ENCODE data around the gene MOB2. TPM values are rescaled to one million over a fixed set of nuclear protein-coding genes. Genes with fewer than 3 reads are reported as not detected.

Gene MOB2
- total and polyA plus RNA-seq, 4 donors = 8.3 to 18.5 (median 14.8) TPM

- H3K27ac ChIP-seq (ENCODE audit: low read depth in 1 of 2, low read length in 2 of 2) = no peak overlapping the region
Observed at GRCh38 chr11:1531449-1532013, 45.0 kb upstream of the MOB2 start.

More at GRCh38 chr11:1531449-1532013, 45.0 kb upstream of the MOB2 start:
- Histone ChIP-seq H3K9ac (ENCODE audit: low read depth in 1 of 2, low read length in 2 of 2) (no peak overlapping the region), H3K4me3 (ENCODE audit: low read depth in 1 of 3, low read length in 3 of 3) (no peak overlapping the region), H3K27me3 (ENCODE audit: control insufficient read depth in 4 of 4, insufficient read depth in 4 of 4, low read length in 3 of 4) (no peaks in the 10 kb centered on the region), H3K9me3 (ENCODE audit: control insufficient read depth in 4 of 4, low read length in 3 of 4) (no peaks in the 10 kb centered on the region), H3K4me1 (ENCODE audit: control insufficient read depth in 4 of 4, insufficient read depth in 4 of 4, low read length in 3 of 4) (peaks cover 0 to 5% (median 0%) of the 10 kb centered on the region in 4 donors), H3K36me3 (ENCODE audit: control insufficient read depth in 4 of 4, insufficient read depth in 3 of 4, low read depth in 1 of 4, low read length in 3 of 4) (peaks cover 0 to 10% (median 2%) of the 10 kb centered on the region in 4 donors)
- TF ChIP-seq, protein P1, sequence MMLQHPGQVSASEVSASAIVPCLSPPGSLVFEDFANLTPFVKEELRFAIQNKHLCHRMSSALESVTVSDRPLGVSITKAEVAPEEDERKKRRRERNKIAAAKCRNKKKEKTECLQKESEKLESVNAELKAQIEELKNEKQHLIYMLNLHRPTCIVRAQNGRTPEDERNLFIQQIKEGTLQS (IDR thresholded peaks at IDR 0.05) = no peak
- TF ChIP-seq YY1 (IDR thresholded peaks at IDR 0.05) (no peak), TAF1 (conservative IDR thresholded peaks at IDR 0.05) (no peak), FOXA2 (IDR thresholded peaks at IDR 0.05) (no peak), EGR1 (IDR thresholded peaks at IDR 0.05; ENCODE audit: low read depth in 2 of 2) (no peak), ZBTB33 (IDR thresholded peaks at IDR 0.05) (no peak), CTCF (IDR thresholded peaks at IDR 0.05; ENCODE audit: low read depth, low read length, missing input control) (no peak), GABPA (IDR thresholded peaks at IDR 0.05 in 1 of 2, conservative IDR thresholded peaks at IDR 0.05 in 1 of 2) (no peak), HNF4G (IDR thresholded peaks at IDR 0.05) (no peak), RXRA (IDR thresholded peaks at IDR 0.05) (no peak), MAX (IDR thresholded peaks at IDR 0.05) (no peak), NR2F2 (IDR thresholded peaks at IDR 0.05) (no peak)
- TF ChIP-seq, protein P2, sequence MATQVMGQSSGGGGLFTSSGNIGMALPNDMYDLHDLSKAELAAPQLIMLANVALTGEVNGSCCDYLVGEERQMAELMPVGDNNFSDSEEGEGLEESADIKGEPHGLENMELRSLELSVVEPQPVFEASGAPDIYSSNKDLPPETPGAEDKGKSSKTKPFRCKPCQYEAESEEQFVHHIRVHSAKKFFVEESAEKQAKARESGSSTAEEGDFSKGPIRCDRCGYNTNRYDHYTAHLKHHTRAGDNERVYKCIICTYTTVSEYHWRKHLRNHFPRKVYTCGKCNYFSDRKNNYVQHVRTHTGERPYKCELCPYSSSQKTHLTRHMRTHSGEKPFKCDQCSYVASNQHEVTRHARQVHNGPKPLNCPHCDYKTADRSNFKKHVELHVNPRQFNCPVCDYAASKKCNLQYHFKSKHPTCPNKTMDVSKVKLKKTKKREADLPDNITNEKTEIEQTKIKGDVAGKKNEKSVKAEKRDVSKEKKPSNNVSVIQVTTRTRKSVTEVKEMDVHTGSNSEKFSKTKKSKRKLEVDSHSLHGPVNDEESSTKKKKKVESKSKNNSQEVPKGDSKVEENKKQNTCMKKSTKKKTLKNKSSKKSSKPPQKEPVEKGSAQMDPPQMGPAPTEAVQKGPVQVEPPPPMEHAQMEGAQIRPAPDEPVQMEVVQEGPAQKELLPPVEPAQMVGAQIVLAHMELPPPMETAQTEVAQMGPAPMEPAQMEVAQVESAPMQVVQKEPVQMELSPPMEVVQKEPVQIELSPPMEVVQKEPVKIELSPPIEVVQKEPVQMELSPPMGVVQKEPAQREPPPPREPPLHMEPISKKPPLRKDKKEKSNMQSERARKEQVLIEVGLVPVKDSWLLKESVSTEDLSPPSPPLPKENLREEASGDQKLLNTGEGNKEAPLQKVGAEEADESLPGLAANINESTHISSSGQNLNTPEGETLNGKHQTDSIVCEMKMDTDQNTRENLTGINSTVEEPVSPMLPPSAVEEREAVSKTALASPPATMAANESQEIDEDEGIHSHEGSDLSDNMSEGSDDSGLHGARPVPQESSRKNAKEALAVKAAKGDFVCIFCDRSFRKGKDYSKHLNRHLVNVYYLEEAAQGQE (IDR thresholded peaks at IDR 0.05) = no peak
- DNase-seq (ENCODE audit: low spot score) = no peak
- 91% methylated on average over 12 of the region's 12 CpGs for WGBS

All from liver (tissue), 9 donors.